ENCODE results near the gene LCN9.

- TF ChIP-seq POLR2A (IDR thresholded peaks at IDR 0.05; ENCODE audit: low read length) (no peak), GATA1 (IDR thresholded peaks at IDR 0.05; ENCODE audit: low read depth, low read length) (no peak)
Measured at GRCh38 chr9:135684691-135685090, 21.6 kb downstream of the LCN9 start.
